HPDE6-E6E7 (cell line): Measurements from ENCODE around the gene EDN3.
"Not testable (repeated sequence)": the region's sequence is repeated elsewhere in the genome, so short reads cannot be mapped to it uniquely, and the experiment has no call there.

ENCODE experiments used
- DNase-seq: peaks from one replicate; pipeline ENCODE4 v3.0.0; 2011; ENCODE audit warnings: missing footprints; ENCODE audit errors: extremely low spot score

The EDN3 gene

GRCh38 chr20:59335377-59335776 is 35.0 kb downstream of the EDN3 start:
- no peak for DNase-seq

GRCh38 chr20:59336540-59336939 is 36.1 kb downstream of the EDN3 start:
- no peak for DNase-seq

GRCh38 chr20:59338444-59338843 is 38.0 kb downstream of the EDN3 start:
- not testable (repeated sequence) for DNase-seq

GRCh38 chr20:59340201-59340885 is 39.9 kb downstream of the EDN3 start:
- no peak for DNase-seq

GRCh38 chr20:59341285-59342022 is 41.0 kb downstream of the EDN3 start:
- not testable (repeated sequence) for DNase-seq

GRCh38 chr20:59342023-59342957 is 41.9 kb downstream of the EDN3 start:
- DNase-seq: no peak

GRCh38 chr20:59346061-59346460 is 45.6 kb downstream of the EDN3 start:
- no peak for DNase-seq

GRCh38 chr20:59349277-59349676 is 48.9 kb downstream of the EDN3 start:
- no peak for DNase-seq

- no peak for DNase-seq
Measured at GRCh38 chr20:59350330-59351156, 50.1 kb downstream of the EDN3 start.

- DNase-seq: no peak
Measured at GRCh38 chr20:59351157-59352040, 51.0 kb downstream of the EDN3 start.

- DNase-seq: no peak
Measured at GRCh38 chr20:59352541-59352940, 52.1 kb downstream of the EDN3 start.

GRCh38 chr20:59352990-59353389 is 52.6 kb downstream of the EDN3 start:
- DNase-seq: no peak

- DNase-seq: no peak
Measured at GRCh38 chr20:59354460-59354859, 54.0 kb downstream of the EDN3 start.

GRCh38 chr20:59355242-59355641 is 54.8 kb downstream of the EDN3 start:
- no peak for DNase-seq

GRCh38 chr20:59356662-59357165 is 56.3 kb downstream of the EDN3 start:
- no peak for DNase-seq

- DNase-seq: not testable (repeated sequence)
Measured at GRCh38 chr20:59358793-59359192, 58.4 kb downstream of the EDN3 start.

GRCh38 chr20:59359906-59360725 is 59.7 kb downstream of the EDN3 start:
- no peak for DNase-seq

GRCh38 chr20:59360934-59361333 is 60.5 kb downstream of the EDN3 start:
- no peak for DNase-seq

GRCh38 chr20:59361411-59361810 is 61.0 kb downstream of the EDN3 start:
- DNase-seq: no peak
